Type B pancreatic cell (in vitro differentiated cells): ENCODE measurements around the gene EFEMP1. TPM values are rescaled to one million over a fixed set of nuclear protein-coding genes. Genes with fewer than 3 reads are reported as not detected.

ENCODE experiments used
- DNase-seq: peaks from one replicate; pipeline ENCODE4 v3.0.0; 2021; ENCODE audit warnings: mixed read lengths; ENCODE audit not compliant: unreplicated experiment; ENCODE audit errors: extremely low spot score
- H3K27ac Mint-ChIP-seq: 2 replicates; pipeline ENCODE4 v1.8.0; 2021; ENCODE audit warnings: mild to moderate bottlenecking, mixed read lengths
- H3K27me3 Mint-ChIP-seq: 2 replicates; pipeline ENCODE4 v1.8.0; 2021; ENCODE audit warnings: mixed read lengths
- H3K36me3 Mint-ChIP-seq: 2 replicates; pipeline ENCODE4 v1.8.0; 2021; ENCODE audit warnings: mixed read lengths
- H3K4me1 Mint-ChIP-seq: one replicate; pipeline ENCODE4 v1.8.0; 2021; ENCODE audit warnings: mixed read lengths; ENCODE audit not compliant: unreplicated experiment
- H3K4me3 Mint-ChIP-seq: 2 replicates; pipeline ENCODE4 v1.8.0; 2021; ENCODE audit warnings: mild to moderate bottlenecking, mixed read lengths
- H3K9me3 Mint-ChIP-seq: 2 replicates; pipeline ENCODE4 v1.8.0; 2021; ENCODE audit warnings: mixed read lengths
- total RNA-seq: library from RNA; stranded (reverse); gene quantifications from 2 replicates; pipeline ENCODE4 v1.2.1, GENCODE V29; 2021; ENCODE audit warnings: low replicate concordance
- TF ChIP-seq, protein P1 (sequence below): fragments of 200-600 bp; sonication (generic); conservative IDR thresholded peaks from 2 replicates; pipeline ENCODE4 v1.5.0; 2021; ENCODE audit warnings: antibody characterized with exemption, mild to moderate bottlenecking

EFEMP1 gene
- total RNA-seq, 1 donor from 2014 or later, result 92.5 TPM

DNA sequence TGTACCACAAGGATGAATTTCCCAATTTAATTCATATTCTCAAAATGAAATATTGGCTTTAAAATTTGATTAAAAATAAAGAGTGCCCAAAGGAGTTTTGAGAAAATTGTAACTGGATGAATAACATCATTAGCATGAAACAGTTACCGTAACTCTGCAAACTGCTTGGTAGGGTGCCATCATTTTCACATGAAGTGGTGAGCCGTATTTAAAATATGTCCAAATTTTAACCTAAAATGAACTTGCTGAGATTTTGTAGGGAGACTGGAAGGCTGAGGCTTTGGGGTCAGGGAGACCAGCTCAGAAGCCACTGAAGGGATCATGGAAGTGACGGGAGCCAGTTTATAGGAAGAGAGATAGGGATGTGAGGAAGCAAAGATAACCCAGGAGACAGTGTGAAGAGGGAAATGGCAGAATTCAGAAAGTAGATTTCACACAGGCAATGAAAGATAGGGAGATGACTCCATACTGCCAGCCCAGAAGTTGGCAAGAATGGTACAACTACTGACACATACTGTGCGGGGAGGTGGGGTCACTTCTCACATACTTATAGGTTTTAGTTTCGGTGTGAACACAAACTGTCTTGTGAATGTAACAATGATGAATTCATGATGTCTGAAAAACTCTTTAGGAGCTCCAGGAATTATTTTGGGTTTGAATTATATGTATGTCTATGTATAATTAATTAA lies 53.8 kb downstream of the EFEMP1 start:
- TF ChIP-seq, protein P1, sequence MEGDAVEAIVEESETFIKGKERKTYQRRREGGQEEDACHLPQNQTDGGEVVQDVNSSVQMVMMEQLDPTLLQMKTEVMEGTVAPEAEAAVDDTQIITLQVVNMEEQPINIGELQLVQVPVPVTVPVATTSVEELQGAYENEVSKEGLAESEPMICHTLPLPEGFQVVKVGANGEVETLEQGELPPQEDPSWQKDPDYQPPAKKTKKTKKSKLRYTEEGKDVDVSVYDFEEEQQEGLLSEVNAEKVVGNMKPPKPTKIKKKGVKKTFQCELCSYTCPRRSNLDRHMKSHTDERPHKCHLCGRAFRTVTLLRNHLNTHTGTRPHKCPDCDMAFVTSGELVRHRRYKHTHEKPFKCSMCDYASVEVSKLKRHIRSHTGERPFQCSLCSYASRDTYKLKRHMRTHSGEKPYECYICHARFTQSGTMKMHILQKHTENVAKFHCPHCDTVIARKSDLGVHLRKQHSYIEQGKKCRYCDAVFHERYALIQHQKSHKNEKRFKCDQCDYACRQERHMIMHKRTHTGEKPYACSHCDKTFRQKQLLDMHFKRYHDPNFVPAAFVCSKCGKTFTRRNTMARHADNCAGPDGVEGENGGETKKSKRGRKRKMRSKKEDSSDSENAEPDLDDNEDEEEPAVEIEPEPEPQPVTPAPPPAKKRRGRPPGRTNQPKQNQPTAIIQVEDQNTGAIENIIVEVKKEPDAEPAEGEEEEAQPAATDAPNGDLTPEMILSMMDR, result no peak
- Mint-ChIP-seq H3K9me3 (no peaks in the 10 kb centered on the region), H3K27ac (no peak overlapping the region), H3K27me3 (no peaks in the 10 kb centered on the region), H3K36me3 (peaks cover 21% of the 10 kb centered on the region), H3K4me3 (no peak overlapping the region), H3K4me1 (no peaks in the 10 kb centered on the region)
- DNase-seq, result no peak

DNA sequence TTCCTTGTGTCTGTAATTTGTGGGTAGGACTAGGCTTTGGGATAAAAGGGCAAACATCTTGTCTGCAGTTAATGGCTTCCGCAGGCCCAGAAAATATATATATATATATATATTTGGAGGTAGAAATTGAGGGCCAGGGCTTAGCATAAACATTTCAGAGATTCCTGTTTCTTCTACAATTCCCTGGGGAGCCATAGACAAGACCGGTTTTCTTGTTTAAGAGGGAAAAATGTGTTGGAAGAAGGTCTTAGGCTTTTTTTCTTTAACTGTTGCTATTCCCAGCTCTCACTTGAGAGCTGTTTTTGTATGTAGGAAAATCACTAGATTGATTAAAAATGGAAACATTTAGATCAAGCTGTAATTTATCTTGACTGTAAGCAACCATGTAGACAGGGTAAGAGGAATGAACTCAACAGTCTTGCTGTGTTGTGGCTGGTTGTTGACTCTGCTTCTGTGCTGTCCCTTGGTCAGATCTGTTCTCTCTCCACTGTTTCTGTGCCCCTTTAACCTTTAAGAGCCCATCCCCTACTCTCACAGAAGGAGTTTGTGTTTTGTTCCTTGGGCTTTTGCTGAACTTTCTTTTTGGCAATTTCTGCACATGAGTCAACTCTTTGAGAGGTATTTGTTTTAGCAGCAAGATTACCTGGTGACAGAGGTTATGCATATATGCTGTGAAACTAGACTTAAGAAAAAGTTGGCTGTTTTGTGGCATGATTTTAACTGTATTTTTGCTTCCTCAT lies 58.3 kb downstream of the EFEMP1 start:
- Mint-ChIP-seq H3K4me3 (no peak overlapping the region), H3K9me3 (no peaks in the 10 kb centered on the region), H3K36me3 (peaks cover 12% of the 10 kb centered on the region), H3K4me1 (no peaks in the 10 kb centered on the region), H3K27me3 (no peaks in the 10 kb centered on the region), H3K27ac (no peak overlapping the region)
- no peak for DNase-seq
- TF ChIP-seq, protein P1, result no peak

DNA sequence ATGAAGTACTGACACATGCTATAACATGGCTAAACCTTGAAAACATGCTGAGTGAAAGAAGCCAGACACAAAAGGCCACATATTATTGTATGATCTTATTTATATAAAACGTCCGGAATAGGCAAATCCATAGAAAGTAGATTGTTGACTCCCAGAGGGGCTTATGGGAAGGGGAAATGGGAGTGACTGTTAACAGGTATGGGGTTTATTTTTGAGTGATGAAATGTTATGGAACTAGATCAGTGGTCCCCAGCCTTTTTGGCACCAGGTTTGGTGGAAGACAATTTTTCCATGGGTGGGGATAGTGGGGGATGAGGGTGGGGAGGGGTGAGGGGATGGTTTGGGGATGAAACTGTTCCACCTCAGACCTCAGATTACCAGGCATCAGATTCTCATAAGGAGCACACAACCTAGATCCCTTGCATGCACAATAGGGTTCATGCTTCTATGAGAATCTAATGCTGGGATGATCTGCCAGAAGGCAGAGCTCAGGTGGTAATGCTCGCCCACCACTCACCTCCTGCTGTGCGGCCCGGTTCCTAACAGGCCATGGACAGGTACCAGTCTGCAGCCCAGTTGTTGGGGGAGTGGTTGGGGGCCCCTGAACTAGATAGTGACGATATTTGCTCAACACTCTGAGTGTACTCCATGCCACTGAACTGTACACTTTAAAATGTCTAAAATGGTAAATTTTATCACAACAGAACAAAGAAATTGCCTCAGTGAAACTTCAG lies 59.1 kb downstream of the EFEMP1 start:
- H3K36me3 Mint-ChIP-seq, result peaks cover 12% of the 10 kb centered on the region
- H3K27me3 Mint-ChIP-seq, result no peaks in the 10 kb centered on the region
- no peak for DNase-seq
- H3K4me3 Mint-ChIP-seq, result no peak overlapping the region
- H3K9me3 Mint-ChIP-seq, result no peaks in the 10 kb centered on the region
- H3K27ac Mint-ChIP-seq, result no peak overlapping the region
- H3K4me1 Mint-ChIP-seq, result no peaks in the 10 kb centered on the region
- TF ChIP-seq, protein P1, result no peak

DNA sequence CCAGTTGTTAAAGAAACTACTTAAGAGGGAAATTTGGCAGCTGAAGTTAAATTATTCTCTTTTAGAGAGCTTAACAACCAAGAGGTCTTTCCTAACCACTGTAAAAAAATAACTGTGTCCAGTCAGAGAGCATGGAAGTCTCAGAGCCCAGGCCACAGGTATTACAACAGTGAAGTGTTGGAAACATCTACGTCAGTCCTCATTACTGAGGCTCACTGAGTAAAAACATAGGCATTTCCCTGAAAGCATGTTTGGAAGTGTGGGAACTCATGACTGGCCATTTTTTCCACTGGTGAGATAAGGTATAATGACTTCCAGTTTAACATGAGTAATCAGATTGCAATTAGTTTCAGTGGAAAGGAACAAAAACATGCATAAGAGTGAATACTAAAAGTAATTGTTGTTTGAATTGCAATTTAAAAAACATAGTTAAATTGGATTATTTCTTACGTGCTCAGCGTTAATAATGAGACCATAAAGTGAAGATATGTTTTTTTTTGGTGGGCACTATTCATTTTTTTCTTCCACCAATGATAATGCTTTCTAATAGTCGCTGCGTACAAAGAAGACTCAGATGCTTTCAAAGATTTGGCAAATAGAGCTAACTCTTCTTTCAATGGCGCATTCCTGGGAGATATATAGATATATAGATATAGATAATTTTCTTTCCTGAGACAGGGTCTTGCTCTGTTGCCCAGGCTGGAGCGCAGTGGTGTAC lies 60.8 kb downstream of the EFEMP1 start:
- no peaks in the 10 kb centered on the region for H3K9me3 Mint-ChIP-seq
- H3K27ac Mint-ChIP-seq, result no peak overlapping the region
- TF ChIP-seq, protein P1, result no peak
- H3K4me1 Mint-ChIP-seq, result no peaks in the 10 kb centered on the region
- peaks cover 9% of the 10 kb centered on the region for H3K36me3 Mint-ChIP-seq
- H3K4me3 Mint-ChIP-seq, result no peak overlapping the region
- H3K27me3 Mint-ChIP-seq, result no peaks in the 10 kb centered on the region
- no peak for DNase-seq

DNA sequence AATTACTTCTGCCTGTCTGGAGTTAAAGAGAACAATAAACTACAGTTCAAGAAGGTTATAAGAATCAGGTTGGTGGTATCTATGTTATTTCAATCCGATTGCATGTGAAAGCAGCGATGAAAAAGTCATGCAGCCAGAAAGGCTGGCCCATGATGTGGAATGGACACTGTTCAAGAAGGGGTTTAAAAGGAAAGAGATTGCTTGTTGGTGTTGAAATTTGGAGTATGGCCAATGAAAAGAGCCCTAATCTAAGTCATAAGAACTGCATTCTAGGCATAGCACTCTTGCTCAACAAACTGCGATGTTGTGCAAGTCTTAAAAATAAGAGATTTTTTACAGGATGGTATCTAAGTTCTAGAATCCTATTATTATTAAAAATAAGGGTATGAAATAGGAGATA lies 61.3 kb downstream of the EFEMP1 start:
- Mint-ChIP-seq H3K4me3 (no peak overlapping the region), H3K27me3 (no peaks in the 10 kb centered on the region), H3K27ac (no peak overlapping the region), H3K9me3 (no peaks in the 10 kb centered on the region), H3K4me1 (no peaks in the 10 kb centered on the region), H3K36me3 (peaks cover 3% of the 10 kb centered on the region)
- TF ChIP-seq, protein P1, result no peak
- DNase-seq, result no peak
